Measurements from ENCODE around the gene LSM12. TPM values are rescaled to one million over a fixed set of nuclear protein-coding genes. Genes with fewer than 3 reads are reported as not detected.

LSM12 gene
- polyA plus RNA-seq, 1 of the 3 experiments (the other 2 are of a cell fraction) = 26.6 TPM

GRCh38 chr17:44005527-44006271 lies 60.8 kb downstream of the LSM12 start:
- no peak for TF ChIP-seq RXRA (IDR thresholded peaks at IDR 0.05; ENCODE audit: borderline replicate concordance, low read depth)
- no peak for TF ChIP-seq POLR2AphosphoS5 (IDR thresholded peaks at IDR 0.05; ENCODE audit: low read depth, low read length)
- TF ChIP-seq, protein P1, sequence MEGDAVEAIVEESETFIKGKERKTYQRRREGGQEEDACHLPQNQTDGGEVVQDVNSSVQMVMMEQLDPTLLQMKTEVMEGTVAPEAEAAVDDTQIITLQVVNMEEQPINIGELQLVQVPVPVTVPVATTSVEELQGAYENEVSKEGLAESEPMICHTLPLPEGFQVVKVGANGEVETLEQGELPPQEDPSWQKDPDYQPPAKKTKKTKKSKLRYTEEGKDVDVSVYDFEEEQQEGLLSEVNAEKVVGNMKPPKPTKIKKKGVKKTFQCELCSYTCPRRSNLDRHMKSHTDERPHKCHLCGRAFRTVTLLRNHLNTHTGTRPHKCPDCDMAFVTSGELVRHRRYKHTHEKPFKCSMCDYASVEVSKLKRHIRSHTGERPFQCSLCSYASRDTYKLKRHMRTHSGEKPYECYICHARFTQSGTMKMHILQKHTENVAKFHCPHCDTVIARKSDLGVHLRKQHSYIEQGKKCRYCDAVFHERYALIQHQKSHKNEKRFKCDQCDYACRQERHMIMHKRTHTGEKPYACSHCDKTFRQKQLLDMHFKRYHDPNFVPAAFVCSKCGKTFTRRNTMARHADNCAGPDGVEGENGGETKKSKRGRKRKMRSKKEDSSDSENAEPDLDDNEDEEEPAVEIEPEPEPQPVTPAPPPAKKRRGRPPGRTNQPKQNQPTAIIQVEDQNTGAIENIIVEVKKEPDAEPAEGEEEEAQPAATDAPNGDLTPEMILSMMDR (IDR thresholded peaks at IDR 0.05) = no peak
- TF ChIP-seq MEF2A (IDR thresholded peaks at IDR 0.05; ENCODE audit: borderline replicate concordance, low read depth) = no peak
- TF ChIP-seq GATA2 (CRISPR knock-in tag; IDR thresholded peaks at IDR 0.05) = no peak
- Histone ChIP-seq H3K36me3 (replicated peaks in 1 of 2; ENCODE audit: control insufficient read depth in 1 of 2, insufficient read depth in 2 of 2, low read length in 1 of 2) (no peaks in the 10 kb centered on the region), H3K4me2 (peak overlapping the region; percentile 90), H3K79me2 (ENCODE audit: insufficient read depth) (peaks cover 20% of the 10 kb centered on the region; the same call in 1 of the 2 replicates), H3K9me3 (no peaks in the 10 kb centered on the region), H3K4me3 (ENCODE audit: low read depth in 2 of 2, low read length in 1 of 2) (peak overlapping the region; percentile 80 to 90; a peak in 3 of 4 replicates), H3F3A (replicated peaks; ENCODE audit: insufficient read depth) (peaks cover 5% of the 10 kb centered on the region), H3K27me3 (ENCODE audit: insufficient read depth) (no peaks in the 10 kb centered on the region), H3K4me1 (ENCODE audit: control insufficient read depth in 1 of 2, insufficient read depth in 2 of 2, low read depth in 1 of 2, low read length in 1 of 2) (peaks cover 8 to 39% of the 10 kb centered on the region in 2 experiments; a peak in 2 of 4 replicates), H3K27ac (ENCODE audit: low read depth in 2 of 2, low read length in 1 of 2) (no peak overlapping the region), H3K9ac (peak overlapping the region; percentile 60; the same call in 1 of the 2 replicates), H4K20me1 (ENCODE audit: insufficient read depth) (no peaks in the 10 kb centered on the region), H2AFZ (ENCODE audit: low read depth) (peak overlapping the region; percentile 75; the same call in 1 of the 2 replicates), H3K9me2 (no peaks in the 10 kb centered on the region)
- POLR2A ChIA-PET = no interaction called here
- CTCF ChIA-PET = interaction anchor here (1.0 to 31.1 kb wide), 10 partner anchors 11 to 345 kb away, joined by 3 to 638 read pairs (median 6); partner anchors contain the start of genes LSM12 and PPY
- peak; percentile 77 for DNase-seq
- 57% methylated on average over 41 of the region's 59 CpGs for WGBS (ENCODE audit: low lambda C conversion rate)

DNA sequence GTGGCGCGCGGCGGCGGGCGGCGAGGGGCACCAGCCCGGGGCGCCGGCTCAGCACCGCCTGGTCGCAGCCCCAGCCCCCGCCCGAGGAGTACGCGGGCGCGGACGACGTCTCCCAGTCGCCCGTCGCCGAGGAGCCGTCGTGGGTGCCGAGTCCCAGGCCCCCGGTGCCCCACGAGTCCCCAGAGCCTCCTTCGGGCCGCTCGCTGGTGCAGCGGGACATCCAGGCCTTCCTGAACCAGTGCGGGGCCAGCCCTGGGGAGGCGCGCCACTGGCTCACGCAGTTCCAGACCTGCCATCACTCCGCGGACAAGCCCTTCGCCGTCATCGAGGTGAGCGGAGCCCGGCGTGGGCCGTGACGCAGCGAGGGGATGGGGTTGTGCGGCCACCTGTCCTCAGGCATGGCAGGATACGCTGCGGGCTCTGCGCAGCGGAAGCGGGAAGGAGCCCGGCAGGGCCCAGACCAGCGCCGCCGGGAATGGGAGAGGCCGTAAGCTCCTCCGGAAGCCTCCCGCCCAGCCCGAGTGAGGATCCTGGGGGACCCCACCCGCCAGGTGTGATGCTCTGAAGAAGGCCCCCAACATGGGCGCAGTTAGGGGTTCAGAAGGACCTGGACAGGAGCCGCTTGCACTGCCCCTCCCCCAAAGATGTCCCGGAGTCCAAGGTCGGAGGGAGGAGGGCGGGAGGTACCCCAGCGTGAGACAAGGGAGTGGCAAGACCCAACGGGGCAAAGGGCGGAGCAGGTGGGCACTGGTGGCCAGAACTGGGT lies 61.5 kb downstream of the LSM12 start:
- POLR2A ChIA-PET = no interaction called here
- H2AFZ ChIP-seq (ENCODE audit: low read depth) = no peak overlapping the region
- H3F3A ChIP-seq (replicated peaks; ENCODE audit: insufficient read depth) = peaks cover 7% of the 10 kb centered on the region
- H3K9me2 ChIP-seq = no peaks in the 10 kb centered on the region
- TF ChIP-seq TAF1 (IDR thresholded peaks at IDR 0.05; ENCODE audit: borderline replicate concordance, low read depth, low read length) (no peak), MXI1 (IDR thresholded peaks at IDR 0.05; ENCODE audit: low read depth, low read length) (no peak), RAD21 (IDR thresholded peaks at IDR 0.05; ENCODE audit: low read length) (no peak), ELF1 (IDR thresholded peaks at IDR 0.05) (no peak), FOSL2 (IDR thresholded peaks at IDR 0.05; ENCODE audit: borderline replicate concordance, low read depth) (no peak), CHD2 (IDR thresholded peaks at IDR 0.05; ENCODE audit: low read length, partially characterized antibody) (no peak), PBX3 (IDR thresholded peaks at IDR 0.05) (no peak), YY1 (IDR thresholded peaks at IDR 0.05; ENCODE audit: low read depth) (no peak), EP300 (IDR thresholded peaks at IDR 0.05; ENCODE audit: borderline replicate concordance in 1 of 2, low read depth in 1 of 2, low read length in 1 of 2) (no peak)
- H3K4me1 ChIP-seq (ENCODE audit: control insufficient read depth in 1 of 2, insufficient read depth in 2 of 2, low read depth in 1 of 2, low read length in 1 of 2) = peaks cover 8 to 39% of the 10 kb centered on the region in 2 experiments; a peak in 2 of 4 replicates
- H3K4me2 ChIP-seq = no peak overlapping the region
- WGBS (ENCODE audit: low lambda C conversion rate) = 63% methylated on average over 42 of the region's 71 CpGs
- H3K27me3 ChIP-seq (ENCODE audit: insufficient read depth) = no peaks in the 10 kb centered on the region
- peak; percentile 58 for DNase-seq
- peaks cover 20% of the 10 kb centered on the region; the same call in 1 of the 2 replicates for H3K79me2 ChIP-seq (ENCODE audit: insufficient read depth)
- H4K20me1 ChIP-seq (ENCODE audit: insufficient read depth) = no peaks in the 10 kb centered on the region
- peak overlapping the region in 1 of 2 experiments; percentile 17; a peak in 1 of 4 replicates for H3K4me3 ChIP-seq (ENCODE audit: low read depth in 2 of 2, low read length in 1 of 2)
- CTCF ChIA-PET = interaction anchor here (1.0 to 31.1 kb wide), 8 partner anchors 11 to 346 kb away, joined by 3 to 638 read pairs (median 8); partner anchors contain the start of gene PPY
- H3K36me3 ChIP-seq (replicated peaks in 1 of 2; ENCODE audit: control insufficient read depth in 1 of 2, insufficient read depth in 2 of 2, low read length in 1 of 2) = no peaks in the 10 kb centered on the region
- H3K9me3 ChIP-seq = no peaks in the 10 kb centered on the region
- no peak overlapping the region for H3K9ac ChIP-seq
- H3K27ac ChIP-seq (ENCODE audit: low read depth in 2 of 2, low read length in 1 of 2) = no peak overlapping the region
